Endometrial microvascular endothelial cells (primary cell): ENCODE data around the gene GLRX3. TPM values are rescaled to one million over a fixed set of nuclear protein-coding genes. Genes with fewer than 3 reads are reported as not detected.

ENCODE experiments used
- in situ Hi-C: cut with HindIII; loops from 2 replicates; pipeline ENCODE4 v1.10.0; 2017; ENCODE audit warnings: low sequenced_read_pairs, low pct_unique_long_range_greater_than_20kb; ENCODE audit errors: inconsistent ontology term
- total RNA-seq: library from RNA; depleted of rRNA; stranded (reverse); fragments of >200 nt; gene quantifications from one replicate; pipeline ENCODE4 v1.2.3, GENCODE V29; 2015; ENCODE audit errors: inconsistent ontology term

The GLRX3 gene
- total RNA-seq, 1 donor from 2014 or later = 129 TPM

- in situ Hi-C loops = no loop called here
Observed at GRCh38 chr10:130180416-130180815, 44.2 kb downstream of the GLRX3 start.

GRCh38 chr10:130181858-130182257, 45.7 kb downstream of the GLRX3 start:
- in situ Hi-C loops = no loop called here

GRCh38 chr10:130185591-130185990, 49.4 kb downstream of the GLRX3 start:
- in situ Hi-C loops = no loop called here

- in situ Hi-C loops = no loop called here
Observed at GRCh38 chr10:130188195-130189175, 52.3 kb downstream of the GLRX3 start.

GRCh38 chr10:130189608-130190054, 53.4 kb downstream of the GLRX3 start:
- in situ Hi-C loops = no loop called here

- in situ Hi-C loops = no loop called here
Observed at GRCh38 chr10:130190055-130190736, 54.0 kb downstream of the GLRX3 start.

- in situ Hi-C loops = no loop called here
Observed at GRCh38 chr10:130190737-130191115, 54.5 kb downstream of the GLRX3 start.

GRCh38 chr10:130191380-130191779, 55.2 kb downstream of the GLRX3 start:
- in situ Hi-C loops = no loop called here

- in situ Hi-C loops = no loop called here
Observed at GRCh38 chr10:130192276-130192848, 56.2 kb downstream of the GLRX3 start.

- in situ Hi-C loops = no loop called here
Observed at GRCh38 chr10:130193033-130193432, 56.8 kb downstream of the GLRX3 start.

- in situ Hi-C loops = no loop called here
Observed at GRCh38 chr10:130193493-130194193, 57.5 kb downstream of the GLRX3 start.

- in situ Hi-C loops = no loop called here
Observed at GRCh38 chr10:130194194-130194990, 58.2 kb downstream of the GLRX3 start.

GRCh38 chr10:130194991-130195645, 58.9 kb downstream of the GLRX3 start:
- in situ Hi-C loops = no loop called here

- in situ Hi-C loops = no loop called here
Observed at GRCh38 chr10:130195746-130196294, 59.6 kb downstream of the GLRX3 start.

- in situ Hi-C loops = no loop called here
Observed at GRCh38 chr10:130196511-130197487, 60.6 kb downstream of the GLRX3 start.

GRCh38 chr10:130198651-130199050, 62.5 kb downstream of the GLRX3 start:
- in situ Hi-C loops = no loop called here
